ENCODE data around the gene DMTF1. TPM values are rescaled to one million over a fixed set of nuclear protein-coding genes. Genes with fewer than 3 reads are reported as not detected.

DMTF1 gene
- total and polyA plus RNA-seq, 2 of the 4 experiments (the other 2 are of a cell fraction): 59.0 to 69.0 TPM

- no peak overlapping the region for H3K23ac ChIP-seq (ENCODE audit: low read depth, low read length)
- H3K79me1 ChIP-seq (ENCODE audit: low read depth in 1 of 2, low read length in 2 of 2): peaks cover 28 to 55% of the 10 kb centered on the region in 2 experiments
- no peak overlapping the region for H3K9ac ChIP-seq (ENCODE audit: low read depth, low read length)
- no peak for TF ChIP-seq MAZ (IDR thresholded peaks at IDR 0.05; ENCODE audit: borderline replicate concordance, low read depth, low read length)
- TF ChIP-seq BHLHE40 (IDR thresholded peaks at IDR 0.05; ENCODE audit: low read depth, low read length): no peak
- TF ChIP-seq SMC3 (IDR thresholded peaks at IDR 0.05; ENCODE audit: low read depth, low read length): no peak
- TF ChIP-seq CHD1 (IDR thresholded peaks at IDR 0.05; ENCODE audit: low read depth, low read length): no peak
- no peak for TF ChIP-seq MXI1 (IDR thresholded peaks at IDR 0.05; ENCODE audit: borderline replicate concordance, low read depth, low read length)
- no peak for TF ChIP-seq ELK1 (IDR thresholded peaks at IDR 0.05; ENCODE audit: borderline replicate concordance, low read depth, low read length)
- no peak for TF ChIP-seq RFX5 (IDR thresholded peaks at IDR 0.05; ENCODE audit: low read depth, low read length)
- TF ChIP-seq CTCF (conservative IDR thresholded peaks at IDR 0.05; ENCODE audit: low read depth, low read length): no peak
- no peak for TF ChIP-seq RAD21 (IDR thresholded peaks at IDR 0.05; ENCODE audit: low read length)
- TF ChIP-seq RCOR1 (IDR thresholded peaks at IDR 0.05; ENCODE audit: insufficient replicate concordance, low read length): no peak
- TF ChIP-seq FOS (IDR thresholded peaks at IDR 0.05; ENCODE audit: low read depth, low read length): no peak
- no peak for TF ChIP-seq POLR2A (IDR thresholded peaks at IDR 0.05; ENCODE audit: low read depth, low read length)
- no peak for TF ChIP-seq CEBPB (IDR thresholded peaks at IDR 0.05; ENCODE audit: low read depth, low read length)
- TF ChIP-seq NFE2L2 (IDR thresholded peaks at IDR 0.05; ENCODE audit: low read depth, low read length): no peak
- no peak for TF ChIP-seq MAFK (IDR thresholded peaks at IDR 0.05; ENCODE audit: low read depth, low read length)
- no peak for TF ChIP-seq USF2 (IDR thresholded peaks at IDR 0.05; ENCODE audit: low read depth, low read length)
- in situ Hi-C loops (cut with MboI; ENCODE audit: low sequenced_read_pairs) (no loop called here), dilution Hi-C loops (cut with HindIII; ENCODE audit: low sequenced_read_pairs, unreplicated experiment) (no loop called here), intact Hi-C loops (cut with micrococcal nuclease) (no loop called here)
- no peak overlapping the region for H3K27ac ChIP-seq (ENCODE audit: insufficient read depth, low read length)
- H3K9me3 ChIP-seq (ENCODE audit: control insufficient read depth, insufficient read depth, low read length): peaks cover 14% of the 10 kb centered on the region
- no peak overlapping the region for H3K4ac ChIP-seq (ENCODE audit: low read depth, low read length)
- H3K27me3 ChIP-seq (ENCODE audit: control insufficient read depth, insufficient read depth, low read length): no peaks in the 10 kb centered on the region
- no peak overlapping the region for H2AK9ac ChIP-seq (replicated peaks; ENCODE audit: low read depth, low read length, poor library complexity)
- no peak overlapping the region for H2BK15ac ChIP-seq (ENCODE audit: low read depth, low read length)
- H3K9me1 ChIP-seq (ENCODE audit: insufficient read depth, low read length): peaks cover 3% of the 10 kb centered on the region; the same call in 1 of the 2 replicates
- no peak overlapping the region for H2AK5ac ChIP-seq (ENCODE audit: low read depth, low read length)
- no CpG with 5 or more reads among the region's 3 CpGs for WGBS, 2 experiments (ENCODE audit: extremely low coverage in 2 of 2, insufficient read length in 1 of 2)
- POLR2A ChIA-PET (ENCODE audit: unreplicated experiment): no interaction called here
- H3K56ac ChIP-seq (ENCODE audit: extremely low read depth, insufficient read depth, low read length): no peak overlapping the region
- H2BK120ac ChIP-seq (ENCODE audit: low read depth, low read length): no peak overlapping the region
- no peak for DNase-seq
- no peak overlapping the region for H3K14ac ChIP-seq (replicated peaks; ENCODE audit: low read depth, low read length)
- peaks cover 14% of the 10 kb centered on the region; the same call in 1 of the 2 replicates for H3K36me3 ChIP-seq (ENCODE audit: control insufficient read depth, insufficient read depth, low read length)
- H2BK5ac ChIP-seq (ENCODE audit: low read depth, low read length, poor library complexity, severe bottlenecking): no peak overlapping the region
- no peak for ATAC-seq (ENCODE audit: low read depth)
- H3K4me3 ChIP-seq (ENCODE audit: insufficient read depth, low read depth, low read length): no peak overlapping the region
- peaks cover 14% of the 10 kb centered on the region for H4K20me1 ChIP-seq (ENCODE audit: insufficient read depth, low read length)
- no TSS peak for BruUV-seq (replicated peaks)
- H2BK20ac ChIP-seq (ENCODE audit: low read depth, low read length): no peak overlapping the region
- no peak overlapping the region for H4K8ac ChIP-seq (ENCODE audit: low read depth in 2 of 2, low read length in 2 of 2)
- no peak overlapping the region for H3K4me2 ChIP-seq (ENCODE audit: low read depth, low read length)
- H3K18ac ChIP-seq (ENCODE audit: low read depth, low read length): no peak overlapping the region
- no peak overlapping the region for H4K5ac ChIP-seq (ENCODE audit: low read depth, low read length)
- CTCF ChIA-PET: no interaction called here
- no peak overlapping the region for H4K91ac ChIP-seq (ENCODE audit: insufficient read depth, low read depth, low read length)
- H3K4me1 ChIP-seq (ENCODE audit: control insufficient read depth, insufficient read depth, low read length): no peaks in the 10 kb centered on the region
- H2AFZ ChIP-seq (replicated peaks; ENCODE audit: low read length, poor library complexity): no peak overlapping the region
Observed at GRCh38 chr7:87204933-87205332, 52.7 kb downstream of the DMTF1 start.

Data from IMR-90 (cell line).